Activated CD8-positive, alpha-beta T cell treated with anti-CD3 and anti-CD28 coated beads for 36 hours (primary cell): ENCODE data around the gene POU3F3. TPM values are rescaled to one million over a fixed set of nuclear protein-coding genes. Genes with fewer than 3 reads are reported as not detected.

Experiments
- ATAC-seq: fragments of 200-7000 bp; cut with Tn5 transposase; one replicate; pipeline ENCODE4 v1.10.0; 2021; ENCODE audit warnings: mild to moderate bottlenecking, moderate library complexity
- CTCF ChIA-PET: fragments of 350-600 bp; sonication (Branson Sonifier 250); formaldehyde crosslinking; loops from one replicate; lab custom pipeline; 2021; ENCODE audit warnings: antibody characterized with exemption; lab: Charles Lee
- POLR2A ChIA-PET: fragments of 350-600 bp; sonication (Branson Sonifier 250); formaldehyde crosslinking; loops from one replicate; lab custom pipeline; 2021; ENCODE audit warnings: antibody characterized with exemption; lab: Charles Lee
- DNase-seq: peaks from one replicate; pipeline ENCODE4 v3.0.0-alpha.2; 2020
- H3K27ac Mint-ChIP-seq: one replicate; pipeline ENCODE4 v1.8.0; 2021; ENCODE audit warnings: mild to moderate bottlenecking, mixed read lengths
- H3K27me3 Mint-ChIP-seq: one replicate; pipeline ENCODE4 v1.8.0; 2021; ENCODE audit warnings: mixed read lengths
- H3K36me3 Mint-ChIP-seq: one replicate; pipeline ENCODE4 v1.8.0; 2021; ENCODE audit warnings: low read depth, mixed read lengths
- H3K4me1 Mint-ChIP-seq: one replicate; pipeline ENCODE4 v1.8.0; 2021; ENCODE audit warnings: low read depth, mixed read lengths
- H3K4me3 Mint-ChIP-seq: one replicate; pipeline ENCODE4 v1.8.0; 2021; ENCODE audit warnings: mild to moderate bottlenecking, moderate library complexity, mixed read lengths
- H3K9me3 Mint-ChIP-seq: one replicate; pipeline ENCODE4 v1.8.0; 2021; ENCODE audit warnings: mixed read lengths
- intact Hi-C: fragments of 100-400 bp; cut with micrococcal nuclease; formaldehyde crosslinking; loops from one replicate; pipeline ENCODE4 v1.10.0; 2022
- total RNA-seq, 2 experiments: library from RNA; stranded (reverse); gene quantifications; one replicate each; pipeline ENCODE4 v1.2.3, GENCODE V29; 2021
- TF ChIP-seq, protein P1 (sequence below): fragments of 200-600 bp; IDR thresholded peaks from one replicate; pipeline ENCODE4 v1.8.0; 2022; ENCODE audit warnings: antibody characterized with exemption, mild to moderate bottlenecking

Gene POU3F3
- total RNA-seq, result not detected

DNA sequence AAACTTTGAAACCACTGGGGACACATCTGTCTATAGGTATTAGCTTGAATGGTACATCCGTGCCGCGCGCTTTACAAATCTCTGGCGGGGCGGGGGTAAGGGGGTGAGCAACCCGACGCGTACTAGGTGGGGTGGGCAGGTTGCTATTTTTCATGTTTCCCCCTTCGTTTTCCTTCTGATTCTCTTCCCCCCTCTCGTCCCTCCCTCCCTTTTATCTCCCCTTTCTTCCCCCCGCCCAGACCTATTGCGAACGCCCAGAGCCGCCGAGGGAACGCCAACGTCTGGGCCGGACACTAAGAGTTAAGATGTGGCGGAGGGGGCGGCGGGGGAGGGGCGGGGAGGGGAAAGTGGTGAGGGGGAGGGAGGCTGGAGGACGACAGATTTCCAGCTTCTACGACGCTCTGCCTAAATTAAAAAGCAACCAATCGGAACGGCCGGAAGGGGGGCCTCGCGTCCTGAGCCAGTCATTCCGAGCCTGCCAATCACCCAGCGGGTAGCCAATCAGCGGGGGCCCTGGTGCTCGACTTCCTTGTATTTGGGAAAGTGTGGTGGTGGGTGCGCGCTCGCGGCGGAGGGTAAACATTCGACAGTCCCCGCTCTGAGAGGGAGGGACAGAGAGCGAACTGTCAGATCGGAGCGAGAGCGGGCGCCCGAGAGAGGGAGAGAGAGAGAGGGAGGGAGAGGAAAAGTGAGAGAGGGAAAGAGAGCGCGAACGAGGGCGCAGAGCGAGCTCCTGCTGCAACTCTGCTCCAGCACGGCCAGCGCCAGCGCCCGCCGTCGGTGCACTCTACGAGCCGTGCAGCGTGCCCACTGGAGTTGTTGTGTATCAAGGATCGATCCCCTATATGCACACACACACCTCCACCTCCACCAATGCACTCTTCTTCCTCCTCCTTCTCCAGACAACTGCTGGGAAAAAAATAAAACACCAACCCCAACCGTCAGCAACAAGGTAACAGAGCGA is at the start of gene POU3F3:
TSS of gene POU3F3 (plus strand) at position 582 of the 964 bp plus-strand sequence. CDS start 1,396 bp downstream, outside the sequence.
- intact Hi-C loops, result no loop called here
- CTCF ChIA-PET, result interaction anchor here (1.2 kb wide), 1 partner anchor 9 kb away, joined by 3 read pairs; no protein-coding TSS in a partner anchor
- Mint-ChIP-seq H3K27ac (no peak within 1 kb of the TSS), H3K36me3 (peaks cover 3% of the 10 kb centered on the region), H3K4me1 (peaks cover 35% of the 10 kb centered on the region), H3K4me3 (peak within 1 kb of the TSS; percentile 76), H3K27me3 (peaks cover 76% of the 10 kb centered on the region), H3K9me3 (peaks cover 2% of the 10 kb centered on the region)
- ATAC-seq, result peak; percentile 72
- POLR2A ChIA-PET, result interaction anchor here (0.8 kb wide), 1 partner anchor 15 kb away, joined by 4 read pairs; no protein-coding TSS in a partner anchor
- TF ChIP-seq, protein P1, sequence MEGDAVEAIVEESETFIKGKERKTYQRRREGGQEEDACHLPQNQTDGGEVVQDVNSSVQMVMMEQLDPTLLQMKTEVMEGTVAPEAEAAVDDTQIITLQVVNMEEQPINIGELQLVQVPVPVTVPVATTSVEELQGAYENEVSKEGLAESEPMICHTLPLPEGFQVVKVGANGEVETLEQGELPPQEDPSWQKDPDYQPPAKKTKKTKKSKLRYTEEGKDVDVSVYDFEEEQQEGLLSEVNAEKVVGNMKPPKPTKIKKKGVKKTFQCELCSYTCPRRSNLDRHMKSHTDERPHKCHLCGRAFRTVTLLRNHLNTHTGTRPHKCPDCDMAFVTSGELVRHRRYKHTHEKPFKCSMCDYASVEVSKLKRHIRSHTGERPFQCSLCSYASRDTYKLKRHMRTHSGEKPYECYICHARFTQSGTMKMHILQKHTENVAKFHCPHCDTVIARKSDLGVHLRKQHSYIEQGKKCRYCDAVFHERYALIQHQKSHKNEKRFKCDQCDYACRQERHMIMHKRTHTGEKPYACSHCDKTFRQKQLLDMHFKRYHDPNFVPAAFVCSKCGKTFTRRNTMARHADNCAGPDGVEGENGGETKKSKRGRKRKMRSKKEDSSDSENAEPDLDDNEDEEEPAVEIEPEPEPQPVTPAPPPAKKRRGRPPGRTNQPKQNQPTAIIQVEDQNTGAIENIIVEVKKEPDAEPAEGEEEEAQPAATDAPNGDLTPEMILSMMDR, result no peak
- peak; percentile 78 for DNase-seq

DNA sequence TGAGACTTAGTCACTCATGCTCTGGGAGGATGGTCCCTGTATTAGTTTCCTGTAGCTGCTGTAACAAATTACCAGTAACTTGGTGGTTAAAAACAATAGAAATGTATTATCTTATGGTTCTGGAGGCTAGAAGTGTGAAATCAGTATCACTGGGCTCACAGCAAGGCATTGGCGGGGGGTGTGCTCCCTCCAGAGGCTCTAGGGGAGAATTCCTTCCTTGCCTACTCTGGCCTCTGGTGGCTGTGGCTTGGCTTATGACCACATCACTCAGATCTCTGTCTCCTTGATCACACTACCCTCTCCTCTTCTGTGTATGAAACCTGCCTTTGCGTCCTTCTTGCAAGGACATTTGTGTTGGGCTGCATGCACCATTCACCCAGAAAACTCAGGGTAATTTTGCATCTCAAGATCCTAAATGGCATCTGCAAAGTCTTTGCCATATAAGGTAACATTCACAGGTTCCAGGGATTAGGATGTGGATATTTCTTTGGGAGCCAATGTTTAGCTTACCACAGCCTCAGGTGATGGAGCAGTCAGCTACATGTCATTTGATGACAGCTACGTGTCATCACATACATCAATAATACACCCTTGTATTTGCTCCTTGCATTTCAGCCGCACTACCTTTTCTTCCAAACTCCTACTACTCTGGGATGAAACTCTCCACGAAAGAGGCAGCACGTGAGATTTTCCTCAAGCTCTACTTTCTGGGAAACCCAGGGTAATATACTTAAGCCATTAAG is 49.6 kb upstream of the POU3F3 start:
- TF ChIP-seq, protein P1, result no peak
- Mint-ChIP-seq H3K9me3 (peaks cover 12% of the 10 kb centered on the region), H3K36me3 (no peaks in the 10 kb centered on the region), H3K4me1 (no peaks in the 10 kb centered on the region), H3K27ac (no peak overlapping the region), H3K4me3 (no peak overlapping the region), H3K27me3 (peaks cover 2% of the 10 kb centered on the region)
- no peak for ATAC-seq
- CTCF ChIA-PET, result no interaction called here
- POLR2A ChIA-PET, result interaction anchor here (0.5 kb wide), 1 partner anchor 116 kb away, joined by 3 read pairs; no protein-coding TSS in a partner anchor
- no peak for DNase-seq
- intact Hi-C loops, result no loop called here

DNA sequence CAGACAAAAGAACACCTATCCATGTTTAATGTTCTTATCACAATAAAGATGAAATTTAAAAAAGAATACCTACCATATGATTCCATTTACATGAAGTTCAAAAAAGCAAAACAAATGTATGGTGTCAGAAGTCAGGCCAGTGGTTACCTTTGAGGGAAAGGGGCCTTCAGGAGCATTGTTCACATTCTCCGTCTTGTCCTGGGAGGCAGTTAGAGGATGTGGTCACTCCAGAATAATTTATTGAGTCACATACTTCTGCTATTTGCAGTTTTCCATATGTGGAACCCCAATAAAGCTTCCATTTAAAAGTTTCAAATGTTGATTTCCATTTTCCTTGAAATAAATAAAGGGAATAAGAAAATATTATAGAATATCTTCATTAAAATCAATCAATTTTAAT is 41.6 kb upstream of the POU3F3 start:
- Mint-ChIP-seq H3K27ac (no peak overlapping the region), H3K27me3 (no peaks in the 10 kb centered on the region), H3K36me3 (no peaks in the 10 kb centered on the region), H3K4me1 (no peaks in the 10 kb centered on the region), H3K9me3 (no peaks in the 10 kb centered on the region), H3K4me3 (no peak overlapping the region)
- intact Hi-C loops, result no loop called here
- ChIA-PET CTCF (interaction anchor here (1.3 kb wide), 1 partner anchor 10 kb away, joined by 4 read pairs; no protein-coding TSS in a partner anchor), POLR2A (no interaction called here)
- TF ChIP-seq, protein P1, result no peak
- no peak for ATAC-seq
- no peak for DNase-seq

DNA sequence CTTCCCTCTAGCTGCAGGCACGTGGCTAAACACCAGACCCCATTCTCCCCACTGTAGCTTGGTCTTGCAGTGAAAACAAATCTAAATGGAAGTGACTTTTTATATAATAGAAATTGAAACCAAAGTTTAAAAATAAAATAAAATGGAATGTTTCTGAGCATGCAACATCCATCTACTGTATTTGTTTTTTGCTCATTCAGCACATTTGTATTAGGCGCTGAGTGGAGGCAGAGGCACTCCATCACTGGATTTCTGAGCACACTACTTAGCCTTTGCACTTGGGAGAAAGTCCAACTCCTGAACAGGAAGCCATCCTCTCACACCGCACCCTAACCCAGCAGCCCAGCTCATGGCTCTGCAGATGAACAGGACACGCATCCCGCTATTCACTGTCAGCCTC is 37.8 kb upstream of the POU3F3 start:
- no peaks in the 10 kb centered on the region for H3K36me3 Mint-ChIP-seq
- TF ChIP-seq, protein P1, result no peak
- H3K4me3 Mint-ChIP-seq, result no peak overlapping the region
- H3K27me3 Mint-ChIP-seq, result peaks cover 4% of the 10 kb centered on the region
- no peak overlapping the region for H3K27ac Mint-ChIP-seq
- ATAC-seq (no peak), DNase-seq (no peak)
- no peaks in the 10 kb centered on the region for H3K9me3 Mint-ChIP-seq
- intact Hi-C loops, result no loop called here
- no peaks in the 10 kb centered on the region for H3K4me1 Mint-ChIP-seq
- CTCF ChIA-PET, result no interaction called here
- POLR2A ChIA-PET, result no interaction called here
